Neuronal stem cell (in vitro differentiated cells): Measurements from ENCODE around the gene DOCK4.

ENCODE experiments used
- DNase-seq: peaks from one replicate; pipeline ENCODE4 v3.0.0-alpha.2; 2013; ENCODE audit warnings: low spot score
- H2AFZ ChIP-seq: one replicate; pipeline ENCODE4 v1.6.1; 2013; ENCODE audit warnings: mild to moderate bottlenecking, low read length, inconsistent platforms
- H2AK5ac ChIP-seq: 2 replicates; pipeline ENCODE4 v1.6.1; 2013; ENCODE audit warnings: low read depth, mild to moderate bottlenecking, inconsistent platforms, low read length, moderate library complexity, mixed read lengths
- H2BK120ac ChIP-seq: 2 replicates; pipeline ENCODE4 v1.6.1; 2013; ENCODE audit warnings: low read depth, mild to moderate bottlenecking, inconsistent platforms, low read length, moderate library complexity, mixed read lengths
- H2BK12ac ChIP-seq: one replicate; pipeline ENCODE4 v1.6.1; 2013; ENCODE audit warnings: low read length, inconsistent platforms
- H2BK15ac ChIP-seq: 2 replicates; pipeline ENCODE4 v1.6.1; 2013; ENCODE audit warnings: mild to moderate bottlenecking, low read length, inconsistent platforms, mixed read lengths
- H2BK5ac ChIP-seq: one replicate; pipeline ENCODE4 v1.6.1; 2013; ENCODE audit warnings: inconsistent platforms, mild to moderate bottlenecking, low read length, moderate library complexity
- H3K14ac ChIP-seq: one replicate; pipeline ENCODE4 v1.6.1; 2013; ENCODE audit warnings: low read length, inconsistent platforms
- H3K18ac ChIP-seq: 2 replicates; pipeline ENCODE4 v1.6.1; 2013; ENCODE audit warnings: low read length, inconsistent platforms
- H3K23ac ChIP-seq: 2 replicates; pipeline ENCODE4 v1.6.1; 2013; ENCODE audit warnings: low read depth, mild to moderate bottlenecking, mixed read lengths, low read length, inconsistent platforms; ENCODE audit not compliant: poor library complexity
- H3K27ac ChIP-seq: replicated peaks from 3 replicates; pipeline ENCODE4 v1.5.1; 2013; ENCODE audit warnings: low read length, inconsistent platforms
- H3K27me3 ChIP-seq, 3 experiments: 2 replicates each; pipeline ENCODE4 v1.6.1; 2013; ENCODE audit warnings: low read length in 3 of 3, mild to moderate bottlenecking in 2 of 3, inconsistent platforms in 1 of 3, low read depth in 1 of 3, mixed read lengths in 1 of 3, moderate library complexity in 1 of 3; ENCODE audit not compliant: control insufficient read depth in 3 of 3, insufficient read depth in 3 of 3
- H3K36me3 ChIP-seq, 2 donors: replicated peaks in 1 of 2; 2 replicates each; pipeline ENCODE4 v1.6.1; 2013; ENCODE audit warnings: low read length in 2 of 2; ENCODE audit not compliant: control insufficient read depth in 2 of 2, insufficient read depth in 2 of 2
- H3K4ac ChIP-seq: 2 replicates; pipeline ENCODE4 v1.6.1; 2013; ENCODE audit warnings: inconsistent platforms, mild to moderate bottlenecking, low read length, moderate library complexity
- H3K4me1 ChIP-seq, 2 donors: 1 replicate in 1 of 2; 2 replicates in 1 of 2; pipeline ENCODE4 v1.6.1; 2013; ENCODE audit warnings: low read length in 2 of 2, low read depth in 1 of 2; ENCODE audit not compliant: control insufficient read depth in 2 of 2, insufficient read depth in 1 of 2
- H3K4me2 ChIP-seq: one replicate; pipeline ENCODE4 v1.6.1; 2013; ENCODE audit warnings: mild to moderate bottlenecking, low read length, inconsistent platforms; ENCODE audit not compliant: insufficient read depth, poor library complexity, severe bottlenecking
- H3K4me3 ChIP-seq, 2 donors: 2 replicates each; pipeline ENCODE4 v1.5.1; 2013; ENCODE audit warnings: low read length in 2 of 2, mild to moderate bottlenecking in 2 of 2, inconsistent platforms in 1 of 2, moderate library complexity in 1 of 2
- H3K79me1 ChIP-seq: one replicate; pipeline ENCODE4 v1.6.1; 2013; ENCODE audit warnings: low read depth, mild to moderate bottlenecking, inconsistent platforms, low read length, moderate library complexity
- H3K9ac ChIP-seq: one replicate; pipeline ENCODE4 v1.6.1; 2013; ENCODE audit warnings: mild to moderate bottlenecking, low read depth, low read length, inconsistent platforms; ENCODE audit not compliant: poor library complexity
- H3K9me3 ChIP-seq, 2 donors: replicated peaks in 1 of 2; 2 replicates each; pipeline versions ENCODE3 to v1.6.1; 2013; ENCODE audit warnings: low read length in 2 of 2, mild to moderate bottlenecking in 2 of 2, inconsistent platforms in 1 of 2, low read depth in 1 of 2, mixed read lengths in 1 of 2, moderate library complexity in 1 of 2; ENCODE audit not compliant: control insufficient read depth in 2 of 2, insufficient read depth in 1 of 2
- H4K8ac ChIP-seq: one replicate; pipeline ENCODE4 v1.6.1; 2013; ENCODE audit warnings: low read depth, mild to moderate bottlenecking, inconsistent platforms, low read length, moderate library complexity
- H4K91ac ChIP-seq: one replicate; pipeline ENCODE4 v1.6.1; 2013; ENCODE audit warnings: low read length, low read depth, mild to moderate bottlenecking, inconsistent platforms; ENCODE audit not compliant: poor library complexity
- WGBS, 2 donors: extraction: QIAGEN DNeasy Blood & Tissue Kit; methylation state at CpG; one replicate each; pipeline ENCODE4 v1.1.7; 2013; ENCODE audit warnings: missing lambda C conversion rate in 2 of 2, mixed read lengths in 1 of 2; ENCODE audit not compliant: insufficient read length in 2 of 2, insufficient replicate concordance in 1 of 2; ENCODE audit errors: extremely low coverage in 2 of 2; 5-methylcytosine and 5-hydroxymethylcytosine counted together

The DOCK4 gene

DNA sequence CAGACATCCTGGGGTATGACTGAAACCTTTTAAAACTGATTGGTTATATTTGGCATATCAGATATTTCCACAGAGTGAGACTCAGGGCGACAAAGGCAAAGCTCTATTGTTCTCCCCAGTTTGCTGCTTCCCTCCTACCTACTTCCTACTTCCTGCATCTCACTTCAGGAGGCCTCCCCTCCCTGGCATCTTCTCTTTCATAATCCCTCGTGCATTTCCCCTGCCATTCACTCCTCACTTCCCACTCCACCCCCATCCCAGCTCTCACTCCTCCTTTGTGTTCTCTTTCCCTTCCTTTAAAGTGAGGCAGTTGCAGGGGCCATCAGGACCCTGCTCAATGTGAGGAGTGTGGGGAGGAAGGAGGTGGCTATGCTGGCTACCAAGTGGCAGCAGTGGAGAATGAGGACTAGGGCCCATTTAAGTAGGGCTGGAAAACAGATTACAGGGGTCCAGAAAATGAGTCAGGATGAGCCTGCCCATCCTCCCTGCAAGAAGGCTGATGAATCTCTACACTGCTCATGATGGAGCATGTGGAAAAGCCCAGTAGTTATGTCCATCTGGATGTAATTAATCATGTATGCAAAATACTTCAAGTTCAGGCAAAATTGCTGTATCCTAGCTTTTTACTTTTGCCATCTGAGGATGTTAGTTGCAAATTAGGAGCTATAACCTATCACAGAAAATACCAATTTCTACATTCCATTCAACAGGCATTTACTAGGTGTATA is 332.1 kb downstream of the DOCK4 start:
- Histone ChIP-seq H3K4me2 (no peak overlapping the region), H3K23ac (no peak overlapping the region), H3K4me1 (peaks cover 5 to 11% of the 10 kb centered on the region in 2 donors), H3K36me3 (peaks cover 2 to 18% of the 10 kb centered on the region in 2 donors), H2BK120ac (no peak overlapping the region), H2AFZ (peak overlapping the region; percentile 66), H3K79me1 (no peaks in the 10 kb centered on the region), H3K18ac (peak overlapping the region; percentile 74), H3K4ac (no peak overlapping the region), H2AK5ac (no peak overlapping the region), H4K91ac (no peak overlapping the region), H3K27ac (no peak overlapping the region), H2BK15ac (no peak overlapping the region), H3K9ac (no peak overlapping the region), H2BK12ac (no peak overlapping the region), H2BK5ac (no peak overlapping the region), H3K27me3 (no peaks in the 10 kb centered on the region), H3K9me3 (peaks cover 0 to 11% of the 10 kb centered on the region in 2 donors), H3K4me3 (no peak overlapping the region), H3K14ac (no peak overlapping the region), H4K8ac (no peak overlapping the region)
- no CpG with 5 or more reads among the region's 2 CpGs for WGBS, 2 donors
- DNase-seq: no peak

GRCh38 chr7:111873326-111873646 is 332.9 kb downstream of the DOCK4 start:
- Histone ChIP-seq H3K4me2 (no peak overlapping the region), H3K18ac (peak overlapping the region; percentile 53), H2BK12ac (no peak overlapping the region), H2AFZ (no peak overlapping the region), H2BK120ac (no peak overlapping the region), H3K27me3 (no peaks in the 10 kb centered on the region), H3K4me3 (no peak overlapping the region), H3K14ac (no peak overlapping the region), H3K4ac (no peak overlapping the region), H3K4me1 (peaks cover 5 to 7% of the 10 kb centered on the region in 2 donors), H2BK5ac (no peak overlapping the region), H3K9me3 (peaks cover 0 to 3% of the 10 kb centered on the region in 2 donors), H2AK5ac (no peak overlapping the region), H2BK15ac (no peak overlapping the region), H3K27ac (no peak overlapping the region), H3K9ac (no peak overlapping the region), H3K23ac (no peak overlapping the region), H3K36me3 (peaks cover 0 to 18% of the 10 kb centered on the region in 2 donors), H4K8ac (no peak overlapping the region), H4K91ac (no peak overlapping the region), H3K79me1 (no peaks in the 10 kb centered on the region)
- WGBS, 2 donors: no CpG with 5 or more reads among the region's 8 CpGs
- DNase-seq: no peak

GRCh38 chr7:111872450-111873325 is 333.5 kb downstream of the DOCK4 start:
- no peak overlapping the region for H2BK5ac ChIP-seq
- H2BK15ac ChIP-seq: no peak overlapping the region
- DNase-seq: no peak
- no peak overlapping the region for H3K4ac ChIP-seq
- no peaks in the 10 kb centered on the region for H3K27me3 ChIP-seq
- H3K9me3 ChIP-seq: peaks cover 0 to 3% of the 10 kb centered on the region in 2 donors
- no peaks in the 10 kb centered on the region for H3K79me1 ChIP-seq
- peaks cover 0 to 20% of the 10 kb centered on the region in 2 donors for H3K36me3 ChIP-seq
- no peak overlapping the region for H3K4me2 ChIP-seq
- no peak overlapping the region for H4K8ac ChIP-seq
- no peak overlapping the region for H3K9ac ChIP-seq
- no peak overlapping the region for H2AK5ac ChIP-seq
- no peak overlapping the region for H2AFZ ChIP-seq
- H2BK12ac ChIP-seq: no peak overlapping the region
- no peak overlapping the region for H3K4me3 ChIP-seq
- no peak overlapping the region for H3K23ac ChIP-seq
- WGBS, 2 donors: no CpG with 5 or more reads among the region's 4 CpGs
- no peak overlapping the region for H3K18ac ChIP-seq
- H2BK120ac ChIP-seq: no peak overlapping the region
- no peak overlapping the region for H3K14ac ChIP-seq
- peaks cover 5 to 7% of the 10 kb centered on the region in 2 donors for H3K4me1 ChIP-seq
- H4K91ac ChIP-seq: no peak overlapping the region
- no peak overlapping the region for H3K27ac ChIP-seq

- Histone ChIP-seq H2BK5ac (no peak overlapping the region), H3K27ac (no peak overlapping the region), H3K9me3 (peaks cover 0 to 3% of the 10 kb centered on the region in 2 donors), H3K36me3 (peaks cover 0 to 29% of the 10 kb centered on the region in 2 donors), H3K18ac (no peak overlapping the region), H4K8ac (no peak overlapping the region), H2BK120ac (no peak overlapping the region), H2BK15ac (no peak overlapping the region), H3K4me3 (no peak overlapping the region), H2AFZ (no peak overlapping the region), H2BK12ac (no peak overlapping the region), H2AK5ac (no peak overlapping the region), H3K4me1 (peaks cover 5 to 7% of the 10 kb centered on the region in 2 donors), H3K9ac (no peak overlapping the region), H3K4ac (no peak overlapping the region), H4K91ac (no peak overlapping the region), H3K14ac (no peak overlapping the region), H3K27me3 (no peaks in the 10 kb centered on the region), H3K79me1 (no peaks in the 10 kb centered on the region), H3K23ac (no peak overlapping the region), H3K4me2 (no peak overlapping the region)
- WGBS, 2 donors: no CpG with 5 or more reads among the region's 1 CpG
- no peak for DNase-seq
Measured at GRCh38 chr7:111871283-111871682, 334.9 kb downstream of the DOCK4 start.
